ENCODE data around the gene RICTOR.

DNA sequence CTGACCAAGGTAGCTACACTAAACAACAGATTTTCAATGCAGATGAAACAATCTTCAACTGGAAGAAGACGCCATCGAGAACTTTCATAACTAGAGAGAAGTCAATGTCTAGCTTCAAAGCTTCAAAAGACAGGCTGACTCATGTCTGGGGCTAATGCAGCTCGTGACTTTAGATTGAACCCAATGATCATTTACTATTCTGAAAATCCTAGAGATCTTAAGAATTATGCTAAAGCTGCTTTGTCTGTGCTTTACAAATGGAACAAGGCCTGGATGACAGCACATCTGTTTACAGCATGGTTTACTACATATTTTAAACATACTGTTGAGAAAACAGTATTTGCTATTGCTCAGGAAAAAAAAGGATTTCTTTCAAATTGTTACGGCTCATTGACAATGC lies 54.9 kb downstream of the RICTOR start:
- TF ChIP-seq, protein P1, sequence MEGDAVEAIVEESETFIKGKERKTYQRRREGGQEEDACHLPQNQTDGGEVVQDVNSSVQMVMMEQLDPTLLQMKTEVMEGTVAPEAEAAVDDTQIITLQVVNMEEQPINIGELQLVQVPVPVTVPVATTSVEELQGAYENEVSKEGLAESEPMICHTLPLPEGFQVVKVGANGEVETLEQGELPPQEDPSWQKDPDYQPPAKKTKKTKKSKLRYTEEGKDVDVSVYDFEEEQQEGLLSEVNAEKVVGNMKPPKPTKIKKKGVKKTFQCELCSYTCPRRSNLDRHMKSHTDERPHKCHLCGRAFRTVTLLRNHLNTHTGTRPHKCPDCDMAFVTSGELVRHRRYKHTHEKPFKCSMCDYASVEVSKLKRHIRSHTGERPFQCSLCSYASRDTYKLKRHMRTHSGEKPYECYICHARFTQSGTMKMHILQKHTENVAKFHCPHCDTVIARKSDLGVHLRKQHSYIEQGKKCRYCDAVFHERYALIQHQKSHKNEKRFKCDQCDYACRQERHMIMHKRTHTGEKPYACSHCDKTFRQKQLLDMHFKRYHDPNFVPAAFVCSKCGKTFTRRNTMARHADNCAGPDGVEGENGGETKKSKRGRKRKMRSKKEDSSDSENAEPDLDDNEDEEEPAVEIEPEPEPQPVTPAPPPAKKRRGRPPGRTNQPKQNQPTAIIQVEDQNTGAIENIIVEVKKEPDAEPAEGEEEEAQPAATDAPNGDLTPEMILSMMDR (IDR thresholded peaks at IDR 0.05; ENCODE audit: low read length), result no peak
- TF ChIP-seq EZH2 (IDR thresholded peaks at IDR 0.05; ENCODE audit: borderline replicate concordance, low read length), result no peak
